ENCODE results near the gene PRKCQ. TPM values are rescaled to one million over a fixed set of nuclear protein-coding genes. Genes with fewer than 3 reads are reported as not detected.

The PRKCQ gene
- total and polyA plus RNA-seq, 2 of the 8 experiments (the other 6 are each of a cell fraction or from before 2014, with no cell fraction given): 9.1 to 22.6 TPM

GRCh38 chr10:6460861-6461409, 119.1 kb downstream of the PRKCQ start (continued):
- TF ChIP-seq CTCF (IDR thresholded peaks at IDR 0.05; ENCODE audit: control extremely low read depth in 1 of 3, insufficient read depth in 1 of 3, low read depth in 1 of 3, low read length in 3 of 3) (no peak), RFX5 (IDR thresholded peaks at IDR 0.05; ENCODE audit: borderline replicate concordance, low read depth, low read length) (no peak), KDM5A (IDR thresholded peaks at IDR 0.05; ENCODE audit: low read length) (no peak), SIRT6 (IDR thresholded peaks at IDR 0.05; ENCODE audit: low read length) (no peak)
- TF ChIP-seq, protein P1, sequence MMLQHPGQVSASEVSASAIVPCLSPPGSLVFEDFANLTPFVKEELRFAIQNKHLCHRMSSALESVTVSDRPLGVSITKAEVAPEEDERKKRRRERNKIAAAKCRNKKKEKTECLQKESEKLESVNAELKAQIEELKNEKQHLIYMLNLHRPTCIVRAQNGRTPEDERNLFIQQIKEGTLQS (IDR thresholded peaks at IDR 0.05; ENCODE audit: insufficient read depth, low read depth, low read length): no peak
- TF ChIP-seq, protein P2, sequence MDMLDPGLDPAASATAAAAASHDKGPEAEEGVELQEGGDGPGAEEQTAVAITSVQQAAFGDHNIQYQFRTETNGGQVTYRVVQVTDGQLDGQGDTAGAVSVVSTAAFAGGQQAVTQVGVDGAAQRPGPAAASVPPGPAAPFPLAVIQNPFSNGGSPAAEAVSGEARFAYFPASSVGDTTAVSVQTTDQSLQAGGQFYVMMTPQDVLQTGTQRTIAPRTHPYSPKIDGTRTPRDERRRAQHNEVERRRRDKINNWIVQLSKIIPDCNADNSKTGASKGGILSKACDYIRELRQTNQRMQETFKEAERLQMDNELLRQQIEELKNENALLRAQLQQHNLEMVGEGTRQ (IDR thresholded peaks at IDR 0.05; ENCODE audit: low read length): no peak
